Measurements from ENCODE around the gene CPPED1. TPM values are rescaled to one million over a fixed set of nuclear protein-coding genes. Genes with fewer than 3 reads are reported as not detected.

CPPED1 gene
- total and polyA plus RNA-seq, 8 donors = 9.1 to 33.3 (median 9.8) TPM

- Histone ChIP-seq H3K4me3 (no peak overlapping the region), H3K27ac (no peak overlapping the region), H3K36me3 (peaks cover 0 to 41% of the 10 kb centered on the region in 2 donors), H3K4me1 (no peaks in the 10 kb centered on the region), H3K9me3 (peaks cover 0 to 3% of the 10 kb centered on the region in 2 donors), H3K27me3 (no peaks in the 10 kb centered on the region)
- no peak for ATAC-seq
- TF ChIP-seq CTCF (IDR thresholded peaks at IDR 0.05) = no peak
- DNase-seq = no peak
- intact Hi-C loops (cut with DNase I) = no loop called here
Observed at GRCh38 chr16:12739738-12740137, 63.9 kb downstream of the CPPED1 start.

- intact Hi-C loops (cut with DNase I) = no loop called here
- no peak overlapping the region for H3K4me3 ChIP-seq
- DNase-seq = no peak
- no peaks in the 10 kb centered on the region for H3K27me3 ChIP-seq
- H3K9me3 ChIP-seq = peaks cover 0 to 21% of the 10 kb centered on the region in 2 donors
- peaks cover 0 to 57% of the 10 kb centered on the region in 2 donors for H3K36me3 ChIP-seq
- no peak for ATAC-seq
- no peak for TF ChIP-seq CTCF (IDR thresholded peaks at IDR 0.05)
- H3K27ac ChIP-seq = no peak overlapping the region
- H3K4me1 ChIP-seq = no peaks in the 10 kb centered on the region
Observed at GRCh38 chr16:12737563-12737962, 66.1 kb downstream of the CPPED1 start.

- no peak for TF ChIP-seq CTCF (IDR thresholded peaks at IDR 0.05)
Observed at GRCh38 chr16:12735805-12736204, 67.9 kb downstream of the CPPED1 start.

GRCh38 chr16:12732600-12732999 lies 71.1 kb downstream of the CPPED1 start:
- DNase-seq = no peak
- Histone ChIP-seq H3K4me1 (no peaks in the 10 kb centered on the region), H3K9me3 (peaks cover 0 to 30% of the 10 kb centered on the region in 2 donors), H3K27me3 (no peaks in the 10 kb centered on the region), H3K27ac (no peak overlapping the region), H3K36me3 (peaks cover 0 to 34% of the 10 kb centered on the region in 2 donors), H3K4me3 (no peak overlapping the region)
- intact Hi-C loops (cut with DNase I) = no loop called here
- TF ChIP-seq CTCF (IDR thresholded peaks at IDR 0.05) = no peak
- no peak for ATAC-seq

More at GRCh38 chr16:12735805-12736204, 67.9 kb downstream of the CPPED1 start:
- H3K4me3 ChIP-seq = no peak overlapping the region
- ATAC-seq = no peak
- peaks cover 0 to 30% of the 10 kb centered on the region in 2 donors for H3K9me3 ChIP-seq
- H3K4me1 ChIP-seq = no peaks in the 10 kb centered on the region
- no peaks in the 10 kb centered on the region for H3K27me3 ChIP-seq
- H3K27ac ChIP-seq = no peak overlapping the region
- intact Hi-C loops (cut with DNase I) = no loop called here
- peaks cover 0 to 52% of the 10 kb centered on the region in 2 donors for H3K36me3 ChIP-seq
- no peak for DNase-seq

- intact Hi-C loops (cut with DNase I) = no loop called here
- H3K36me3 ChIP-seq = peaks cover 0 to 18% of the 10 kb centered on the region in 2 donors
- no peaks in the 10 kb centered on the region for H3K27me3 ChIP-seq
- no peak for ATAC-seq
- peaks cover 0 to 26% of the 10 kb centered on the region in 2 donors for H3K9me3 ChIP-seq
- no peak overlapping the region for H3K27ac ChIP-seq
- DNase-seq = no peak
- no peak for TF ChIP-seq CTCF (IDR thresholded peaks at IDR 0.05)
- no peak overlapping the region for H3K4me3 ChIP-seq
- H3K4me1 ChIP-seq = no peaks in the 10 kb centered on the region
Observed at GRCh38 chr16:12729448-12729847, 74.2 kb downstream of the CPPED1 start.
